Measurements from ENCODE around the gene TMEM131. TPM values are rescaled to one million over a fixed set of nuclear protein-coding genes. Genes with fewer than 3 reads are reported as not detected.

TMEM131 gene
- total RNA-seq, 2 experiments from 2014 or later: 17.4 to 32.3 TPM

DNA sequence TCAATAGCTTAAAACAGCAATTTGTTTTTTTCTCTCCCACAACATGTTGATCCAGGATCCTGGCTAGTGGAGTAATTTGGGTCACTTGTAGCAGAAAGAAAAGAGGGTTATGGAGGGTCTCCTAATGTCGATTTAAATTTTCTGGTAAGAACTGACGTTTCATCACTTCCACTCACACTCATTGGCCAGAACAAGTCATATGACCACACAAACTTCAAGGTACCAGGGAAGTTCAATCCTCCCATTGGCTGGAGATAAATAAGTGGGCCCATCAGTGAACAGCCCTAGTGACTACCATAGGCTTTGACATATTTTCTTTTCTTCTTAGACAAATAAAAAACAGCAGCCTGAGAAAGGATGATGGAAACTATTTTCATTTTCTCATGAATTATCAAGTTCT is 8.3 kb upstream of the TMEM131 start:
- H3K27ac ChIP-seq (ENCODE audit: low read depth, low read length, poor library complexity, severe bottlenecking): no peak overlapping the region
- H3K36me3 ChIP-seq (ENCODE audit: insufficient read depth, low read length): no peaks in the 10 kb centered on the region
- H4K20me1 ChIP-seq (ENCODE audit: insufficient read depth, low read length): no peaks in the 10 kb centered on the region
- H3K4me2 ChIP-seq (ENCODE audit: low read length): no peak overlapping the region
- POLR2A ChIA-PET: interaction anchor here (1.2 kb wide), 1 partner anchor 8 kb away, joined by 3 read pairs; no protein-coding TSS in a partner anchor
- no peaks in the 10 kb centered on the region for H3K9me2 ChIP-seq (ENCODE audit: insufficient read depth, low read length)
- H3K4me1 ChIP-seq (ENCODE audit: insufficient read depth, low read length, poor library complexity, severe bottlenecking): peaks cover 7% of the 10 kb centered on the region
- DNase-seq (ENCODE audit: low spot score): no peak
- no peak overlapping the region for H2AFZ ChIP-seq (ENCODE audit: low read length)
- intact Hi-C loops (cut with micrococcal nuclease; ENCODE audit: unreplicated experiment): no loop called here
- CTCF ChIA-PET (ENCODE audit: unreplicated experiment): no interaction called here
- no peak overlapping the region for H3K4me3 ChIP-seq (ENCODE audit: low read depth, low read length, poor library complexity, severe bottlenecking)
- TF ChIP-seq EZH2phosphoT487 (IDR thresholded peaks at IDR 0.05; ENCODE audit: borderline replicate concordance, low read depth, low read length): no peak
- BruUV-seq (replicated peaks): no TSS peak
- H3K9me3 ChIP-seq (ENCODE audit: low read length): no peaks in the 10 kb centered on the region
- H3K79me2 ChIP-seq (ENCODE audit: insufficient read depth, low read depth, low read length): no peaks in the 10 kb centered on the region

- Histone ChIP-seq H3K36me3 (ENCODE audit: insufficient read depth, low read length) (no peaks in the 10 kb centered on the region), H3K79me2 (ENCODE audit: insufficient read depth, low read depth, low read length) (peaks cover 4% of the 10 kb centered on the region), H3K27ac (ENCODE audit: low read depth, low read length, poor library complexity, severe bottlenecking) (no peak overlapping the region), H3K4me1 (ENCODE audit: insufficient read depth, low read length, poor library complexity, severe bottlenecking) (peaks cover 8% of the 10 kb centered on the region), H3K9me2 (ENCODE audit: insufficient read depth, low read length) (no peaks in the 10 kb centered on the region), H3K4me2 (ENCODE audit: low read length) (no peak overlapping the region), H2AFZ (ENCODE audit: low read length) (no peak overlapping the region), H4K20me1 (ENCODE audit: insufficient read depth, low read length) (peaks cover 3% of the 10 kb centered on the region; the same call in 1 of the 2 replicates), H3K4me3 (ENCODE audit: low read depth, low read length, poor library complexity, severe bottlenecking) (no peak overlapping the region), H3K9me3 (ENCODE audit: low read length) (no peaks in the 10 kb centered on the region)
- CTCF ChIA-PET (ENCODE audit: unreplicated experiment): no interaction called here
- intact Hi-C loops (cut with micrococcal nuclease; ENCODE audit: unreplicated experiment): no loop called here
- POLR2A ChIA-PET: interaction anchor here (0.8 to 1.5 kb wide), 2 partner anchors 8 to 10 kb away, joined by 3 to 6 read pairs; no protein-coding TSS in a partner anchor
- DNase-seq (ENCODE audit: low spot score): no peak
- TF ChIP-seq EZH2phosphoT487 (IDR thresholded peaks at IDR 0.05; ENCODE audit: borderline replicate concordance, low read depth, low read length): no peak
- TF ChIP-seq, protein P1, sequence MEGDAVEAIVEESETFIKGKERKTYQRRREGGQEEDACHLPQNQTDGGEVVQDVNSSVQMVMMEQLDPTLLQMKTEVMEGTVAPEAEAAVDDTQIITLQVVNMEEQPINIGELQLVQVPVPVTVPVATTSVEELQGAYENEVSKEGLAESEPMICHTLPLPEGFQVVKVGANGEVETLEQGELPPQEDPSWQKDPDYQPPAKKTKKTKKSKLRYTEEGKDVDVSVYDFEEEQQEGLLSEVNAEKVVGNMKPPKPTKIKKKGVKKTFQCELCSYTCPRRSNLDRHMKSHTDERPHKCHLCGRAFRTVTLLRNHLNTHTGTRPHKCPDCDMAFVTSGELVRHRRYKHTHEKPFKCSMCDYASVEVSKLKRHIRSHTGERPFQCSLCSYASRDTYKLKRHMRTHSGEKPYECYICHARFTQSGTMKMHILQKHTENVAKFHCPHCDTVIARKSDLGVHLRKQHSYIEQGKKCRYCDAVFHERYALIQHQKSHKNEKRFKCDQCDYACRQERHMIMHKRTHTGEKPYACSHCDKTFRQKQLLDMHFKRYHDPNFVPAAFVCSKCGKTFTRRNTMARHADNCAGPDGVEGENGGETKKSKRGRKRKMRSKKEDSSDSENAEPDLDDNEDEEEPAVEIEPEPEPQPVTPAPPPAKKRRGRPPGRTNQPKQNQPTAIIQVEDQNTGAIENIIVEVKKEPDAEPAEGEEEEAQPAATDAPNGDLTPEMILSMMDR (conservative IDR thresholded peaks at IDR 0.05; ENCODE audit: low read length): no peak
- no TSS peak for BruUV-seq (replicated peaks)
Observed at GRCh38 chr2:97999536-97999935, 3.8 kb upstream of the TMEM131 start.

DNA sequence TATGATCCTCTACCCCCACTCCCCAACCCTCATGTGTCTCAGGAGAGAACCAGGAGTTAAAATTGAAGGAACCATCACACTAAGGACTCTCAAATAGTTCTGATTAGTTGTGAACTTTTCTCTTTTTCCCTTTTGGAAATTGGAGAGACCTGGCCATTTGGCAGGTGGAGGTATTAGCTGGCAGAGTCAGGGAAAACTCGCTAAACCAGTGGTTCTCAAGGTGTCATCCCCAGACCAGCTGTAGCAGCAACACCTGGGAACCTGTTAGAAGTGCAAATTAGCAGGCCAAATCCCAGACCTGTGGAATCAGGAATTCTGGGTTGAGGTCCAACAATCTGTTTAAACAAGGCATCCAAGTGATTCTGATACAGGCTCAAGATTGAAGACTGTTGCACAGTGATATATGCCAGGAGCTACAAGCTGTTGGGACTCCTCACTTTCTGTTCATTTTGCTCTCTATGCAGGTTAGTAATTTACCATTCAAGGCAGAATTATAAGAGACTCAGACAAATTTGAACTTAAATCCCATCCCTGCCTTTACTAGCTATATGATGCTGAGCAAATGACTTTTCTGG is 2.8 kb upstream of the TMEM131 start:
- no peak overlapping the region for H3K27ac ChIP-seq (ENCODE audit: low read depth, low read length, poor library complexity, severe bottlenecking)
- no peak for TF ChIP-seq EZH2phosphoT487 (IDR thresholded peaks at IDR 0.05; ENCODE audit: borderline replicate concordance, low read depth, low read length)
- H3K79me2 ChIP-seq (ENCODE audit: insufficient read depth, low read depth, low read length): peaks cover 14% of the 10 kb centered on the region
- peaks cover 16% of the 10 kb centered on the region for H3K4me1 ChIP-seq (ENCODE audit: insufficient read depth, low read length, poor library complexity, severe bottlenecking)
- H3K36me3 ChIP-seq (ENCODE audit: insufficient read depth, low read length): no peaks in the 10 kb centered on the region
- H3K9me2 ChIP-seq (ENCODE audit: insufficient read depth, low read length): no peaks in the 10 kb centered on the region
- intact Hi-C loops (cut with micrococcal nuclease; ENCODE audit: unreplicated experiment): no loop called here
- H3K4me3 ChIP-seq (ENCODE audit: low read depth, low read length, poor library complexity, severe bottlenecking): no peak overlapping the region
- no peak for DNase-seq (ENCODE audit: low spot score)
- BruUV-seq (replicated peaks): no TSS peak
- no peak overlapping the region for H2AFZ ChIP-seq (ENCODE audit: low read length)
- CTCF ChIA-PET (ENCODE audit: unreplicated experiment): no interaction called here
- POLR2A ChIA-PET: interaction anchor here (0.6 to 1.5 kb wide), 3 partner anchors 10 to 169 kb away, joined by 3 to 6 read pairs (median 3); no protein-coding TSS in a partner anchor
- no peaks in the 10 kb centered on the region for H3K9me3 ChIP-seq (ENCODE audit: low read length)
- H4K20me1 ChIP-seq (ENCODE audit: insufficient read depth, low read length): peaks cover 12% of the 10 kb centered on the region; the same call in 1 of the 2 replicates
- H3K4me2 ChIP-seq (ENCODE audit: low read length): no peak overlapping the region
